ENCODE measurements around the gene EDEM2.
"Not testable (repeated sequence)": the region's sequence is repeated elsewhere in the genome, so short reads cannot be mapped to it uniquely, and the experiment has no call there.

The EDEM2 gene

GRCh38 chr20:35171438-35171752 is 24.3 kb upstream of the EDEM2 start:
- no peak for DNase-seq (ENCODE audit: low spot score)

- not testable (repeated sequence) for DNase-seq (ENCODE audit: low spot score)
These were observed 21.7 kb upstream of the EDEM2 start for GRCh38 chr20:35168701-35169409.

- no peak for DNase-seq (ENCODE audit: low spot score)
These were observed 20.7 kb upstream of the EDEM2 start for GRCh38 chr20:35167787-35168186.

- DNase-seq (ENCODE audit: low spot score): no peak
These were observed 19.2 kb upstream of the EDEM2 start for GRCh38 chr20:35166242-35166830.

GRCh38 chr20:35165221-35166185 is 18.4 kb upstream of the EDEM2 start:
- no peak for DNase-seq (ENCODE audit: low spot score)

GRCh38 chr20:35164531-35164930 is 17.4 kb upstream of the EDEM2 start:
- not testable (repeated sequence) for DNase-seq (ENCODE audit: low spot score)

- not testable (repeated sequence) for DNase-seq (ENCODE audit: low spot score)
These were observed 13.2 kb upstream of the EDEM2 start for GRCh38 chr20:35160341-35160740.

- no peak for DNase-seq (ENCODE audit: low spot score)
These were observed 9.8 kb upstream of the EDEM2 start for GRCh38 chr20:35156978-35157377.

- DNase-seq (ENCODE audit: low spot score): no peak
These were observed 8.8 kb upstream of the EDEM2 start for GRCh38 chr20:35155936-35156335.

GRCh38 chr20:35151736-35152135 is 4.6 kb upstream of the EDEM2 start:
- no peak for DNase-seq (ENCODE audit: low spot score)

- DNase-seq (ENCODE audit: low spot score): no peak
These were observed 3.9 kb upstream of the EDEM2 start for GRCh38 chr20:35150846-35151579.

- DNase-seq (ENCODE audit: low spot score): not testable (repeated sequence)
These were observed 487 bp upstream of the EDEM2 start for GRCh38 chr20:35147575-35148071.

- peak; percentile 60 for DNase-seq (ENCODE audit: low spot score)
These were observed 727 bp downstream of the EDEM2 start for GRCh38 chr20:35146299-35146919.

GRCh38 chr20:35145141-35145564 is 2.0 kb downstream of the EDEM2 start:
- DNase-seq (ENCODE audit: low spot score): no peak

GRCh38 chr20:35144694-35145093 is 2.4 kb downstream of the EDEM2 start:
- DNase-seq (ENCODE audit: low spot score): no peak

GRCh38 chr20:35135867-35136586 is 11.1 kb downstream of the EDEM2 start:
- no peak for DNase-seq (ENCODE audit: low spot score)

GRCh38 chr20:35134880-35135279 is 12.3 kb downstream of the EDEM2 start:
- DNase-seq (ENCODE audit: low spot score): no peak

GRCh38 chr20:35134472-35134871 is 12.7 kb downstream of the EDEM2 start:
- no peak for DNase-seq (ENCODE audit: low spot score)

GRCh38 chr20:35133735-35134134 is 13.4 kb downstream of the EDEM2 start:
- no peak for DNase-seq (ENCODE audit: low spot score)

GRCh38 chr20:35133031-35133430 is 14.1 kb downstream of the EDEM2 start:
- DNase-seq (ENCODE audit: low spot score): no peak

GRCh38 chr20:35131934-35132333 is 15.2 kb downstream of the EDEM2 start:
- no peak for DNase-seq (ENCODE audit: low spot score)
